ENCODE results near the gene SAYSD1. TPM values are rescaled to one million over a fixed set of nuclear protein-coding genes. Genes with fewer than 3 reads are reported as not detected.

SAYSD1 gene
- total and polyA plus RNA-seq, 2 of the 8 experiments (the other 6 are each of a cell fraction or from before 2014, with no cell fraction given) = 6.7 to 7.9 TPM

DNA sequence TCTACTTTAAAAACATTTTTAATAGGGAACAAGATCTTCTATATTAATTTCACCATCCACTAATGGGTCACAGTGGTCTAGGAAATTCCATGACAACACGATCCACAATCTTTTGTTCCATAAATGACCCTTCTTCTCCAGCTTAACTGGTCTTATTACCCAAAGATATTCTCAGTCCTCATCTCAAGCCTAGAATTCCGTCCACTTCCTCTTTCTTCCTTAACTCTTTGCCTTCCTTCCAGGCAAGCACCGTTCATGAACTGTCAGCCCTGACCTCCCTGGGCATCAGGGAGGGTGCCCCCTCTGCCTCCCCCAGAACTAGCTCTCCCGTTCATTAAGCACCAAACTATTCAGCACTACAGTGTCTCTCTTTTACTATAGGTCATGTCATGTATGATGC, 8.0 kb downstream of the SAYSD1 start:
- H3K18ac ChIP-seq (ENCODE audit: extremely low read depth, low read length) = no peak overlapping the region
- H3K23ac ChIP-seq (ENCODE audit: insufficient read length) = no peak overlapping the region
- H2BK12ac ChIP-seq (ENCODE audit: low read depth, low read length) = no peak overlapping the region
- 94% methylated on average over 4 of the region's 4 CpGs; no CpG with 5 or more reads in 1 of the 2 experiments for WGBS, 2 experiments (ENCODE audit: extremely low coverage in 1 of 2, insufficient coverage in 1 of 2, insufficient read length in 1 of 2, insufficient replicate concordance in 2 of 2, low coverage in 1 of 2, low lambda C conversion rate in 2 of 2, missing lambda C conversion rate in 1 of 2)
- H3K27ac ChIP-seq (ENCODE audit: low read depth, low read length) = no peak overlapping the region
- peaks cover 0 to 2% of the 10 kb centered on the region in 2 experiments for H4K20me1 ChIP-seq (replicated peaks in 1 of 2; ENCODE audit: control insufficient read depth in 1 of 2, insufficient read depth in 2 of 2, low read length in 2 of 2)
- no peaks in the 10 kb centered on the region for H3K9me3 ChIP-seq (ENCODE audit: insufficient read depth in 2 of 2, low read depth in 1 of 2, low read length in 1 of 2)
- no peak overlapping the region for H2AFZ ChIP-seq (ENCODE audit: low read length)
- H2AK5ac ChIP-seq (ENCODE audit: low read depth, low read length) = no peak overlapping the region
- H3K4me2 ChIP-seq (ENCODE audit: insufficient read depth in 1 of 2, low read depth in 2 of 2, low read length in 2 of 2) = no peak overlapping the region
- no peak overlapping the region for H4K5ac ChIP-seq (ENCODE audit: insufficient read length, low read depth, low read length)
- H3K79me1 ChIP-seq (ENCODE audit: low read depth, low read length) = no peaks in the 10 kb centered on the region; the same call in 1 of the 2 replicates
- no peak overlapping the region for H3K56ac ChIP-seq (replicated peaks; ENCODE audit: insufficient read length, low read depth, low read length)
- FAIRE-seq (no peak), DNase-seq (ENCODE audit: low read depth in 1 of 2, low spot score in 2 of 2) (no peak)
- H4K8ac ChIP-seq (ENCODE audit: extremely low read depth, insufficient read depth, low read length) = no peak overlapping the region
- no peak overlapping the region for H3K14ac ChIP-seq (ENCODE audit: insufficient read length)
- H2BK120ac ChIP-seq (replicated peaks; ENCODE audit: low read depth, low read length) = no peak overlapping the region
- no peak overlapping the region for H3K9ac ChIP-seq (replicated peaks in 1 of 4; ENCODE audit: extremely low read depth in 1 of 4, low read depth in 3 of 4, low read length in 3 of 4)
- H2BK15ac ChIP-seq (ENCODE audit: low read length) = no peak overlapping the region
- H3K4ac ChIP-seq (replicated peaks; ENCODE audit: insufficient read length, low read depth, low read length) = no peak overlapping the region
- peaks cover 0 to 3% (median 0%) of the 10 kb centered on the region in 4 experiments; a peak in 3 of 8 replicates for H3K36me3 ChIP-seq (ENCODE audit: control insufficient read depth in 2 of 4, insufficient read depth in 4 of 4, low read length in 3 of 4)
- POLR2A ChIA-PET (ENCODE audit: partially characterized antibody) = no interaction called here
- H3K4me3 ChIP-seq (ENCODE audit: extremely low read depth in 1 of 4, insufficient read depth in 2 of 4, low read depth in 3 of 4, low read length in 4 of 4) = no peak overlapping the region
- H2BK5ac ChIP-seq (ENCODE audit: low read depth, low read length) = no peak overlapping the region
- H3K27me3 ChIP-seq (replicated peaks in 1 of 4; ENCODE audit: control insufficient read depth in 3 of 4, extremely low read depth in 1 of 4, insufficient read depth in 3 of 4, low read length in 3 of 4) = no peaks in the 10 kb centered on the region
- CTCF ChIA-PET (ENCODE audit: partially characterized antibody) = interaction anchor here (0.6 to 9.0 kb wide), 2 partner anchors 106 to 212 kb away, joined by 3 to 250 read pairs; no protein-coding TSS in a partner anchor
- H3K79me2 ChIP-seq (ENCODE audit: control insufficient read depth in 1 of 2, insufficient read depth in 2 of 2, low read length in 2 of 2) = no peaks in the 10 kb centered on the region
- H4K91ac ChIP-seq (replicated peaks; ENCODE audit: insufficient read length, low read length) = no peak overlapping the region
- no peaks in the 10 kb centered on the region for H3K4me1 ChIP-seq (replicated peaks in 1 of 4; ENCODE audit: control insufficient read depth in 3 of 4, insufficient read depth in 4 of 4, low read length in 3 of 4)
- no peak for TF ChIP-seq PHF8 (conservative IDR thresholded peaks at IDR 0.05; ENCODE audit: low read depth, low read length)
- TF ChIP-seq KDM5A (IDR thresholded peaks at IDR 0.05; ENCODE audit: low read length) = no peak
- TF ChIP-seq JUN (IDR thresholded peaks at IDR 0.05; ENCODE audit: low read depth, low read length) = no peak
- no peak for TF ChIP-seq ATF3 (IDR thresholded peaks at IDR 0.05; ENCODE audit: insufficient read depth, low read depth, low read length)
- H3K23me2 ChIP-seq (ENCODE audit: low read depth, low read length) = no peaks in the 10 kb centered on the region
- H2BK20ac ChIP-seq (ENCODE audit: low read length) = no peak overlapping the region

All from H1 (cell line).